PC-9 (cell line): ENCODE data around the gene TPP1. TPM values are rescaled to one million over a fixed set of nuclear protein-coding genes. Genes with fewer than 3 reads are reported as not detected.

Source experiments
- BruUV-seq: library from RNA; stranded (reverse); fragments of 400-500 nt; replicated peaks from 2 replicates; lab custom pipeline; 2021; lab: Mats Ljungman, UMichigan
- CTCF ChIA-PET: fragments of 300-600 bp; sonication (Branson Sonifier 250); formaldehyde crosslinking; loops from one replicate; lab custom pipeline; 2022; ENCODE audit warnings: antibody characterized with exemption; lab: Charles Lee
- POLR2A ChIA-PET: fragments of 300-600 bp; sonication (Branson Sonifier 250); formaldehyde crosslinking; loops from one replicate; lab custom pipeline; 2022; ENCODE audit warnings: antibody characterized with exemption; ENCODE audit not compliant: unreplicated experiment; lab: Charles Lee
- DNase-seq, 2 experiments: peaks; one replicate each; pipeline versions ENCODE4 v3.0.0 to v3.0.0-alpha.2; 2015 to 2022; ENCODE audit warnings: mixed read lengths in 1 of 2
- H2AFZ ChIP-seq: fragments of 200-600 bp; sonication (generic); 2 replicates; pipeline ENCODE4 v1.8.1; 2017; ENCODE audit warnings: antibody characterized with exemption
- H3F3A ChIP-seq: fragments of 200-600 bp; sonication (generic); 2 replicates; pipeline ENCODE4 v1.8.1; 2017; ENCODE audit warnings: antibody characterized with exemption, mild to moderate bottlenecking, low read depth; ENCODE audit not compliant: insufficient read depth
- H3K27ac ChIP-seq: fragments of 200-600 bp; sonication (generic); 2 replicates; pipeline ENCODE4 v1.6.1; 2016; ENCODE audit warnings: mixed run types
- H3K27me3 ChIP-seq: fragments of 200-600 bp; sonication (generic); 2 replicates; pipeline ENCODE4 v1.6.1; 2016; ENCODE audit warnings: low read depth, mixed run types; ENCODE audit not compliant: insufficient read depth
- H3K36me3 ChIP-seq: fragments of 200-600 bp; sonication (generic); 2 replicates; pipeline ENCODE4 v1.6.1; 2016; ENCODE audit warnings: low read depth, mixed run types
- H3K4me1 ChIP-seq: fragments of 200-600 bp; sonication (generic); replicated peaks from 2 replicates; pipeline ENCODE4 v1.6.1; 2016; ENCODE audit warnings: mixed run types; ENCODE audit not compliant: insufficient read depth
- H3K4me2 ChIP-seq: fragments of 200-600 bp; sonication (generic); 2 replicates; pipeline ENCODE4 v1.6.1; 2017; ENCODE audit warnings: mixed run types
- H3K4me3 ChIP-seq: fragments of 200-600 bp; sonication (generic); 2 replicates; pipeline ENCODE4 v1.6.1; 2016; ENCODE audit warnings: mixed run types
- H3K79me2 ChIP-seq: fragments of 200-600 bp; sonication (generic); 2 replicates; pipeline ENCODE4 v1.6.1; 2017; ENCODE audit warnings: low read depth, mixed run types
- H3K9me2 ChIP-seq: fragments of 200-600 bp; sonication (generic); 2 replicates; pipeline ENCODE4 v1.8.1; 2017; ENCODE audit warnings: mild to moderate bottlenecking; ENCODE audit not compliant: insufficient read depth
- H3K9me3 ChIP-seq: fragments of 200-600 bp; sonication (generic); 2 replicates; pipeline ENCODE4 v1.8.1; 2016; ENCODE audit warnings: low read depth; ENCODE audit not compliant: insufficient read depth
- H4K20me1 ChIP-seq: fragments of 200-600 bp; sonication (generic); 2 replicates; pipeline ENCODE4 v1.8.1; 2017; ENCODE audit not compliant: insufficient read depth
- EZH2 ChIP-seq: fragments of 200-600 bp; sonication (generic); IDR thresholded peaks from 2 replicates; pipeline ENCODE4 v1.8.0; 2017; ENCODE audit warnings: antibody characterized with exemption, low read depth
- intact Hi-C: fragments of 100-400 bp; cut with micrococcal nuclease; formaldehyde crosslinking; loops from one replicate; pipeline ENCODE4 v1.10.0; 2022; ENCODE audit not compliant: unreplicated experiment
- total RNA-seq: library from RNA; stranded (reverse); gene quantifications from 2 replicates; pipeline ENCODE4 v1.2.3, GENCODE V29; 2021
- TF ChIP-seq, protein P1 (sequence below): fragments of 200-600 bp; sonication (generic); conservative IDR thresholded peaks from 2 replicates; pipeline ENCODE4 v1.6.1; 2017; ENCODE audit warnings: mixed run types, antibody characterized with exemption, mild to moderate bottlenecking, moderate library complexity

Gene TPP1
- total RNA-seq, 1 experiment from 2014 or later = 31.4 TPM

DNA sequence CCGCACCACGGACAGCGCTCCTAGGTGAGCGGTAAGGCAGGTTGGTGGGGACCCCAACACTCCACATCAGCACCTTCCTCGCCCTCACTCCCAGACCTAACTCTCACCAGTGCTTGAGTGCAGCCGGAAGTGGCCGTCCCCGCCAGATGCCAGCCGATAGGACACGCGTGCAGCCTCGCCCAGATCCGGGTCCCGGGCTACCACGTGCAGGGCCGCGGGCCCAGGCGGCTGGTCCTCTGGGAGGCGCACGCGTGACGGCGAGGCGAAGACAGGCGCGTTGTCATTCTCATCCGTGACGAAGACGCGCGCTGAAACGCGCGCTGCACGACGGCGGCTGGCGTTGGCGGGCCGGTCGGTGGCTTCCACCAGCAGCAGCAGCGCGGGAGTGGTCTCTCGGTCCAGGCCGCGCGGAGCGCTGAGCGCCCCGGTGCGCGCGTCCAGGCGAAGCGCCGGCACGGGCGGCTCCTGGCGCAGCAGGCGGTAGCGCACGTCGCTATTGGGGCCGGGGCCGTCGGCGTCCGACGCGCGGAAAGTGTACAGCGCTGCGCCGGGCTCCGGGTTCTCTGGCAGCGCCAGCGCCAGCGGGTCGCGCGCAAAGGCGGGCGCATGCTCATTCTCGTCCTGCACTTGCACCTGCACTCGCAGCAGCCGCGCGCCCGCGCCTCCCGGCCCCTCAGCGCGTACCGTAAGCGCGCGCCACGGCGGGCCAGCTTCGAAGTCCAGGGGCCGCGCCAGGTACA, 10.8 kb upstream of the TPP1 start:
- H3K4me2 ChIP-seq = no peak overlapping the region
- CTCF ChIA-PET = no interaction called here

DNA sequence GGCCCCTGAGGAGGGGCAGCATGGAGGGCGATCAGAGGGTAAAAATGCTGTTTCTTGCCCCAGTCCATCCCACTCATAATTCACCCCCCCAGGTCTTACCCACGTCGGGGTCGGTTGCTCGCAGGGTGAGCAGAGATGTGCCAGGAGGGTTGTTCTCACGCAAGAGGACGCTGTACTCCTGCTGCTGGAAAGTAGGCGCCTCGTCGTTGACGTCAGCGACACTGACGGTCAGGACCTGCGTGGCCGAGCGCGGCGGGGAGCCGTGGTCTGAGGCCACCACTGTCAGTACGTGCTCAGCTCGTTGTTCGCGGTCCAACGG, 10.3 kb upstream of the TPP1 start:
- no peak overlapping the region for H2AFZ ChIP-seq
- no peaks in the 10 kb centered on the region for H3K36me3 ChIP-seq
- BruUV-seq = no TSS peak
- no peaks in the 10 kb centered on the region for H3K4me1 ChIP-seq
- POLR2A ChIA-PET = no interaction called here
- CTCF ChIA-PET = no interaction called here
- H3K9me2 ChIP-seq = no peaks in the 10 kb centered on the region
- no peaks in the 10 kb centered on the region for H3K9me3 ChIP-seq
- TF ChIP-seq, protein P1, sequence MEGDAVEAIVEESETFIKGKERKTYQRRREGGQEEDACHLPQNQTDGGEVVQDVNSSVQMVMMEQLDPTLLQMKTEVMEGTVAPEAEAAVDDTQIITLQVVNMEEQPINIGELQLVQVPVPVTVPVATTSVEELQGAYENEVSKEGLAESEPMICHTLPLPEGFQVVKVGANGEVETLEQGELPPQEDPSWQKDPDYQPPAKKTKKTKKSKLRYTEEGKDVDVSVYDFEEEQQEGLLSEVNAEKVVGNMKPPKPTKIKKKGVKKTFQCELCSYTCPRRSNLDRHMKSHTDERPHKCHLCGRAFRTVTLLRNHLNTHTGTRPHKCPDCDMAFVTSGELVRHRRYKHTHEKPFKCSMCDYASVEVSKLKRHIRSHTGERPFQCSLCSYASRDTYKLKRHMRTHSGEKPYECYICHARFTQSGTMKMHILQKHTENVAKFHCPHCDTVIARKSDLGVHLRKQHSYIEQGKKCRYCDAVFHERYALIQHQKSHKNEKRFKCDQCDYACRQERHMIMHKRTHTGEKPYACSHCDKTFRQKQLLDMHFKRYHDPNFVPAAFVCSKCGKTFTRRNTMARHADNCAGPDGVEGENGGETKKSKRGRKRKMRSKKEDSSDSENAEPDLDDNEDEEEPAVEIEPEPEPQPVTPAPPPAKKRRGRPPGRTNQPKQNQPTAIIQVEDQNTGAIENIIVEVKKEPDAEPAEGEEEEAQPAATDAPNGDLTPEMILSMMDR = no peak
- TF ChIP-seq EZH2 = no peak
- H3K4me3 ChIP-seq = no peak overlapping the region
- no peaks in the 10 kb centered on the region for H3K79me2 ChIP-seq
- no peaks in the 10 kb centered on the region for H4K20me1 ChIP-seq
- H3K27me3 ChIP-seq = no peaks in the 10 kb centered on the region
- intact Hi-C loops = no loop called here
- no peak overlapping the region for H3K4me2 ChIP-seq
- H3K27ac ChIP-seq = no peak overlapping the region
- H3F3A ChIP-seq = no peaks in the 10 kb centered on the region
- DNase-seq = no peak

More for the DNA sequence above, 10.8 kb upstream of the TPP1 start:
- Histone ChIP-seq H3K4me1 (no peaks in the 10 kb centered on the region), H3K79me2 (no peaks in the 10 kb centered on the region), H3K4me3 (no peak overlapping the region), H3K36me3 (no peaks in the 10 kb centered on the region), H2AFZ (no peak overlapping the region), H4K20me1 (no peaks in the 10 kb centered on the region), H3K27ac (no peak overlapping the region), H3K9me3 (no peaks in the 10 kb centered on the region), H3F3A (no peaks in the 10 kb centered on the region), H3K27me3 (no peaks in the 10 kb centered on the region), H3K9me2 (no peaks in the 10 kb centered on the region)
- no peak for DNase-seq
- POLR2A ChIA-PET = no interaction called here
- no TSS peak for BruUV-seq
- TF ChIP-seq, protein P1 = no peak
- TF ChIP-seq EZH2 = no peak
- intact Hi-C loops = no loop called here

DNA sequence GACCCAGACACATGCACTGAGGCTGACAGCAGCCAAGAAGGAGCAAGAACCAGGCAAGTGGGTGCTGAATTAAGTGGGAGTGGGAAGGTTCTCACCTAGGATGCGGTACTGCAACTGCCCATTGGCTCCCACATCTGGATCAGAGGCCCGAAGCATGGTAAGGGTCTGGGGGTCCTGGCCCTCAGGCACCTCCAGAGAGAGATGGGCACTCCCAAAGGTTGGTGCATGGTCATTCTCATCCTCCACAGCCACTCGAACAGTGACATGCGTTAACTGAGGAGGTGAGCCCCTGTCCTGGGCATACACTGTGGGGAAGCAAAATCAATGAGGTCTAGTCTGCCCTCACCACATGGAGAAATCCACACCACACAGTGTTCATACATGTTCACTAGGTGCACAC, 9.3 kb upstream of the TPP1 start:
- no TSS peak for BruUV-seq
- H3F3A ChIP-seq = no peaks in the 10 kb centered on the region
- H3K27ac ChIP-seq = no peak overlapping the region
- H3K4me3 ChIP-seq = no peak overlapping the region
- H3K4me2 ChIP-seq = no peak overlapping the region
- H3K79me2 ChIP-seq = no peaks in the 10 kb centered on the region
- no peak for TF ChIP-seq EZH2
- TF ChIP-seq, protein P1 = no peak
- ChIA-PET CTCF (no interaction called here), POLR2A (no interaction called here)
- no peaks in the 10 kb centered on the region for H4K20me1 ChIP-seq
- H3K4me1 ChIP-seq = no peaks in the 10 kb centered on the region
- no peak for DNase-seq
- no peaks in the 10 kb centered on the region for H3K9me3 ChIP-seq
- H3K36me3 ChIP-seq = no peaks in the 10 kb centered on the region
- intact Hi-C loops = no loop called here
- no peaks in the 10 kb centered on the region for H3K27me3 ChIP-seq
- H3K9me2 ChIP-seq = no peaks in the 10 kb centered on the region
- no peak overlapping the region for H2AFZ ChIP-seq
